Psoas muscle (tissue), 8 donors: ENCODE data around the gene PAPSS2. TPM values are rescaled to one million over a fixed set of nuclear protein-coding genes. Genes with fewer than 3 reads are reported as not detected.

Source experiments
- ATAC-seq, 4 donors: fragments of 200-7000 bp; cut with Tn5 transposase; one replicate each; pipeline ENCODE4 v1.9.1; 2020; ENCODE audit warnings: moderate library complexity in 3 of 4, mild to moderate bottlenecking in 2 of 4
- DNase-seq, 2 donors: peaks; one replicate each; pipeline ENCODE4 v3.0.0-alpha.2; 2020
- H3K27ac ChIP-seq: fragments of 200-600 bp; one replicate; pipeline ENCODE4 v1.8.0; 2022
- H3K27me3 ChIP-seq, 3 donors: fragments of 200-600 bp in 1 of 3; one replicate each; pipeline versions ENCODE4 v1.6.1 to v1.8.0; 2013 to 2022; ENCODE audit warnings: low read length in 2 of 3, mild to moderate bottlenecking in 2 of 3, moderate library complexity in 1 of 3; ENCODE audit not compliant: insufficient read depth in 3 of 3
- H3K36me3 ChIP-seq, 2 donors: fragments of 200-600 bp in 1 of 2; one replicate each; pipeline versions ENCODE4 v1.6.1 to v1.8.0; 2013 to 2022; ENCODE audit warnings: low read depth in 1 of 2, mild to moderate bottlenecking in 1 of 2, moderate library complexity in 1 of 2; ENCODE audit not compliant: insufficient read depth in 1 of 2
- H3K4me1 ChIP-seq: fragments of 200-600 bp; one replicate; pipeline ENCODE4 v1.8.0; 2022
- H3K4me3 ChIP-seq: fragments of 200-600 bp; one replicate; pipeline ENCODE4 v1.8.0; 2022; ENCODE audit warnings: mild to moderate bottlenecking
- H3K9me3 ChIP-seq: fragments of 200-600 bp; one replicate; pipeline ENCODE4 v1.8.0; 2022
- CTCF ChIP-seq: fragments of 200-600 bp; IDR thresholded peaks from one replicate; pipeline ENCODE4 v1.8.0; 2022; ENCODE audit warnings: antibody characterized with exemption
- WGBS, 3 donors: extraction: QIAGEN DNeasy Blood & Tissue Kit; methylation state at CpG; one replicate each; pipeline versions ENCODE4 v1.1.6 to v1.1.7; 2013; 5-methylcytosine and 5-hydroxymethylcytosine counted together
- intact Hi-C, 2 donors: fragments of 100-400 bp; cut with DNase I; formaldehyde crosslinking; loops; one replicate each; pipeline versions ENCODE4 v1.11.0 to v1.14.2; 2022
- polyA plus RNA-seq, 3 donors: library from polyadenylated mRNA; stranded (reverse); fragments of 200-250 nt; gene quantifications; one replicate each; pipeline ENCODE4 v1.2.3, GENCODE V29; 2013
- total RNA-seq, 4 donors: library from RNA; stranded (reverse); fragmentation: NEBNext Ultra II Directional in 2 of 4; extraction: Animal tissue kit (Norgen Biotek cat#: 25700) in 2 of 4; gene quantifications; one replicate each; pipeline versions ENCODE4 v1.2.1 to v1.2.4, GENCODE V29; 2021 to 2023
- donor health status: healthy with polysubstance abuse.
- donor health status: DM: no; HTN: no; CAD: no; lungs with moderate emphysema.
- donor health status: Bipolar disorder and iron deficiency.
- donor health status: healthy.
- donor health status: DM: yes; HTN: yes; CAD: no.
- donor health status: DM: no; HTN: no; CAD: no.
- donor health status: DM: no; HTN: no; CAD: no.
- donor health status: DM: yes; HTN: yes; CAD: no.

PAPSS2 gene
- total and polyA plus RNA-seq, 7 donors = 2.0 to 11.0 (median 3.8) TPM

- Histone ChIP-seq H3K9me3 (no peaks in the 10 kb centered on the region), H3K27me3 (no peaks in the 10 kb centered on the region), H3K27ac (no peak overlapping the region), H3K4me3 (no peak overlapping the region), H3K4me1 (peaks cover 5% of the 10 kb centered on the region), H3K36me3 (no peaks in the 10 kb centered on the region)
- ATAC-seq (no peak), DNase-seq (no peak)
- WGBS, 3 donors = 78 to 95% (median 90%) methylated on average over 1 of the region's 1 CpG
- intact Hi-C loops = no loop called here
- no peak for TF ChIP-seq CTCF
Measured at GRCh38 chr10:87720665-87721064, 61.0 kb downstream of the PAPSS2 start.

GRCh38 chr10:87721781-87722180 is 62.1 kb downstream of the PAPSS2 start:
- Histone ChIP-seq H3K9me3 (no peaks in the 10 kb centered on the region), H3K4me1 (peaks cover 5% of the 10 kb centered on the region), H3K4me3 (no peak overlapping the region), H3K36me3 (no peaks in the 10 kb centered on the region), H3K27ac (peak overlapping the region; percentile 6), H3K27me3 (no peaks in the 10 kb centered on the region)
- WGBS, 3 donors = 76 to 85% (median 84%) methylated on average over 2 of the region's 2 CpGs
- intact Hi-C loops = no loop called here
- DNase-seq (no peak), ATAC-seq (no peak)
- TF ChIP-seq CTCF = no peak

- intact Hi-C loops = no loop called here
- no peak overlapping the region for H3K4me3 ChIP-seq
- TF ChIP-seq CTCF = no peak
- H3K9me3 ChIP-seq = no peaks in the 10 kb centered on the region
- no peak overlapping the region for H3K27ac ChIP-seq
- 57 to 64% (median 61%) methylated on average over 4 of the region's 4 CpGs for WGBS, 3 donors
- peaks cover 5% of the 10 kb centered on the region for H3K4me1 ChIP-seq
- no peak for ATAC-seq
- DNase-seq = no peak
- peaks cover 0 to 3% of the 10 kb centered on the region in 2 donors for H3K36me3 ChIP-seq
- no peaks in the 10 kb centered on the region for H3K27me3 ChIP-seq
Measured at GRCh38 chr10:87722716-87723115, 63.0 kb downstream of the PAPSS2 start.

- Histone ChIP-seq H3K27me3 (no peaks in the 10 kb centered on the region), H3K4me3 (no peak overlapping the region), H3K4me1 (peaks cover 5% of the 10 kb centered on the region), H3K27ac (no peak overlapping the region), H3K36me3 (peaks cover 0 to 4% of the 10 kb centered on the region in 2 donors), H3K9me3 (no peaks in the 10 kb centered on the region)
- no peak for DNase-seq
- WGBS, 3 donors = 21 to 28% (median 22%) methylated on average over 6 of the region's 6 CpGs
- ATAC-seq = no peak
- intact Hi-C loops = no loop called here
- no peak for TF ChIP-seq CTCF
Measured at GRCh38 chr10:87723500-87723899, 63.8 kb downstream of the PAPSS2 start.

- ATAC-seq (no peak), DNase-seq (no peak)
- Histone ChIP-seq H3K27me3 (no peaks in the 10 kb centered on the region), H3K36me3 (peaks cover 0 to 4% of the 10 kb centered on the region in 2 donors), H3K4me3 (no peak overlapping the region), H3K27ac (no peak overlapping the region), H3K9me3 (no peaks in the 10 kb centered on the region), H3K4me1 (peaks cover 5% of the 10 kb centered on the region)
- 96 to 99% (median 99%) methylated on average over 5 of the region's 5 CpGs for WGBS, 3 donors
- no peak for TF ChIP-seq CTCF
- intact Hi-C loops = no loop called here
Measured at GRCh38 chr10:87724789-87725188, 65.1 kb downstream of the PAPSS2 start.
